GM19324 (cell line): ENCODE measurements around the gene ANKLE1.

Source experiments
- ATAC-seq: cut with Tn5 transposase; IDR thresholded peaks from one replicate; pipeline ENCODE4 v1.9.1; 2021; ENCODE audit warnings: mild to moderate bottlenecking, moderate library complexity; ENCODE audit not compliant: unreplicated experiment, low FRiP score

The ANKLE1 gene

GRCh38 chr19:17335575-17335974 is 53.9 kb downstream of the ANKLE1 start:
- ATAC-seq: no peak
